IMR-90 (cell line): ENCODE data around the gene E4F1. TPM values are rescaled to one million over a fixed set of nuclear protein-coding genes. Genes with fewer than 3 reads are reported as not detected.
A peak's percentile ranks its signal among the peaks of the same experiment; 100 is the strongest.

Source experiments
- ATAC-seq: fragments of 200-7000 bp; cut with Tn5 transposase; 2 replicates; pipeline ENCODE4 v1.9.1; 2020; ENCODE audit warnings: low read depth, mild to moderate bottlenecking, moderate library complexity
- BruUV-seq: library from RNA; stranded (reverse); fragments of 400-500 nt; replicated peaks from 2 replicates; lab custom pipeline; 2021; lab: Mats Ljungman, UMichigan
- CTCF ChIA-PET: fragments of 300-600 bp; formaldehyde crosslinking; extraction: SDS; loops from one replicate; lab custom pipeline; 2021; ENCODE audit warnings: antibody characterized with exemption; lab: Yijun Ruan, JAX
- POLR2A ChIA-PET: fragments of 300-600 bp; sonication (Branson Sonifier 250); formaldehyde crosslinking; loops from one replicate; lab custom pipeline; 2022; ENCODE audit warnings: antibody characterized with exemption; ENCODE audit not compliant: unreplicated experiment; lab: Charles Lee
- DNase-seq: peaks from one replicate; pipeline ENCODE4 v3.0.0; 2013
- H2AFZ ChIP-seq: replicated peaks from 2 replicates; pipeline ENCODE3; 2013; ENCODE audit warnings: low read length, mild to moderate bottlenecking; ENCODE audit not compliant: poor library complexity
- H2AK5ac ChIP-seq: 2 replicates; pipeline ENCODE4 v1.6.1; 2013; ENCODE audit warnings: low read depth, low read length, inconsistent platforms
- H2AK9ac ChIP-seq: replicated peaks from 2 replicates; pipeline ENCODE3; 2013; ENCODE audit warnings: mild to moderate bottlenecking, low read depth, low read length, moderate library complexity; ENCODE audit not compliant: poor library complexity
- H2BK120ac ChIP-seq: 2 replicates; pipeline ENCODE4 v1.6.1; 2013; ENCODE audit warnings: low read depth, low read length, inconsistent platforms
- H2BK15ac ChIP-seq: 3 replicates; pipeline ENCODE4 v1.6.1; 2013; ENCODE audit warnings: low read depth, low read length, inconsistent platforms
- H2BK20ac ChIP-seq: 2 replicates; pipeline ENCODE4 v1.6.1; 2013; ENCODE audit warnings: low read depth, mild to moderate bottlenecking, inconsistent platforms, low read length, moderate library complexity
- H2BK5ac ChIP-seq: 2 replicates; pipeline ENCODE4 v1.6.1; 2013; ENCODE audit warnings: mild to moderate bottlenecking, low read depth, low read length, inconsistent platforms; ENCODE audit not compliant: poor library complexity, severe bottlenecking
- H3K14ac ChIP-seq: replicated peaks from 2 replicates; pipeline ENCODE4 v1.6.1; 2013; ENCODE audit warnings: low read depth, low read length, inconsistent platforms
- H3K18ac ChIP-seq: 2 replicates; pipeline ENCODE4 v1.6.1; 2013; ENCODE audit warnings: low read depth, low read length, control low read depth
- H3K23ac ChIP-seq: 2 replicates; pipeline ENCODE4 v1.6.1; 2013; ENCODE audit warnings: low read depth, low read length, inconsistent platforms
- H3K27ac ChIP-seq: 2 replicates; pipeline ENCODE4 v1.5.1; 2013; ENCODE audit warnings: mild to moderate bottlenecking, control low read depth, low read length; ENCODE audit not compliant: insufficient read depth
- H3K27me3 ChIP-seq: 2 replicates; pipeline ENCODE4 v1.6.1; 2013; ENCODE audit warnings: low read length; ENCODE audit not compliant: control insufficient read depth, insufficient read depth
- H3K36me3 ChIP-seq: 2 replicates; pipeline ENCODE4 v1.6.1; 2013; ENCODE audit warnings: low read length, mixed read lengths; ENCODE audit not compliant: control insufficient read depth, insufficient read depth
- H3K4ac ChIP-seq: 2 replicates; pipeline ENCODE4 v1.6.1; 2013; ENCODE audit warnings: low read depth, low read length, inconsistent platforms
- H3K4me1 ChIP-seq: 2 replicates; pipeline ENCODE4 v1.6.1; 2013; ENCODE audit warnings: low read length, mixed read lengths; ENCODE audit not compliant: control insufficient read depth, insufficient read depth
- H3K4me2 ChIP-seq: 2 replicates; pipeline ENCODE4 v1.6.1; 2013; ENCODE audit warnings: low read depth, mild to moderate bottlenecking, control low read depth, low read length, moderate library complexity
- H3K4me3 ChIP-seq: 2 replicates; pipeline ENCODE4 v1.5.1; 2013; ENCODE audit warnings: low read depth, mild to moderate bottlenecking, control low read depth, low read length, moderate library complexity; ENCODE audit not compliant: insufficient read depth
- H3K56ac ChIP-seq: 2 replicates; pipeline ENCODE4 v1.6.1; 2013; ENCODE audit warnings: low read length, inconsistent platforms; ENCODE audit not compliant: insufficient read depth; ENCODE audit errors: extremely low read depth
- H3K79me1 ChIP-seq, 2 experiments: 2 replicates each; pipeline ENCODE4 v1.6.1; 2013; ENCODE audit warnings: low read length in 2 of 2, inconsistent platforms in 1 of 2, low read depth in 1 of 2
- H3K9ac ChIP-seq: 2 replicates; pipeline ENCODE4 v1.6.1; 2013; ENCODE audit warnings: low read depth, low read length, control low read depth
- H3K9me1 ChIP-seq: 2 replicates; pipeline ENCODE4 v1.6.1; 2013; ENCODE audit warnings: low read length, inconsistent platforms; ENCODE audit not compliant: insufficient read depth
- H3K9me3 ChIP-seq: 2 replicates; pipeline ENCODE4 v1.6.1; 2013; ENCODE audit warnings: low read length; ENCODE audit not compliant: control insufficient read depth, insufficient read depth
- H4K20me1 ChIP-seq: 2 replicates; pipeline ENCODE4 v1.6.1; 2013; ENCODE audit warnings: low read length, inconsistent platforms; ENCODE audit not compliant: insufficient read depth
- H4K5ac ChIP-seq: 2 replicates; pipeline ENCODE4 v1.6.1; 2013; ENCODE audit warnings: mild to moderate bottlenecking, low read depth, low read length, control low read depth
- H4K8ac ChIP-seq, 2 experiments: 2 replicates each; pipeline ENCODE4 v1.6.1; 2013; ENCODE audit warnings: low read depth in 2 of 2, low read length in 2 of 2, control low read depth in 1 of 2, inconsistent platforms in 1 of 2
- H4K91ac ChIP-seq: 2 replicates; pipeline ENCODE4 v1.6.1; 2013; ENCODE audit warnings: low read depth, low read length, inconsistent platforms; ENCODE audit not compliant: insufficient read depth
- BHLHE40 ChIP-seq: fragments of 150-350 bp; IDR thresholded peaks from 2 replicates; pipeline ENCODE4 v1.6.1; 2016; ENCODE audit warnings: mild to moderate bottlenecking, low read depth, low read length
- CEBPB ChIP-seq: IDR thresholded peaks from 2 replicates; pipeline ENCODE4 v1.6.1; 2012; ENCODE audit warnings: low read depth, low read length, improper control_type of control experiment
- CHD1 ChIP-seq: IDR thresholded peaks from 2 replicates; pipeline ENCODE4 v1.6.1; 2012; ENCODE audit warnings: low read depth, low read length, improper control_type of control experiment
- FOS ChIP-seq: fragments of 150-350 bp; IDR thresholded peaks from 2 replicates; pipeline ENCODE4 v1.6.1; 2016; ENCODE audit warnings: low read depth, low read length
- MAFK ChIP-seq: IDR thresholded peaks from 2 replicates; pipeline ENCODE4 v1.6.1; 2012; ENCODE audit warnings: low read depth, low read length, improper control_type of control experiment
- MAZ ChIP-seq: IDR thresholded peaks from 2 replicates; pipeline ENCODE4 v1.6.1; 2012; ENCODE audit warnings: low read depth, mild to moderate bottlenecking, low read length, improper control_type of control experiment, moderate library complexity, borderline replicate concordance
- MXI1 ChIP-seq: IDR thresholded peaks from 2 replicates; pipeline ENCODE4 v1.6.1; 2012; ENCODE audit warnings: low read depth, mild to moderate bottlenecking, low read length, moderate library complexity, borderline replicate concordance
- NFE2L2 ChIP-seq: fragments of 150-350 bp; IDR thresholded peaks from 2 replicates; pipeline ENCODE4 v1.6.1; 2016; ENCODE audit warnings: low read depth, mild to moderate bottlenecking, low read length
- POLR2A ChIP-seq: IDR thresholded peaks from 2 replicates; pipeline ENCODE4 v1.6.1; 2012; ENCODE audit warnings: mild to moderate bottlenecking, low read depth, low read length
- RAD21 ChIP-seq: IDR thresholded peaks from 2 replicates; pipeline ENCODE4 v1.6.1; 2012; ENCODE audit warnings: low read length, improper control_type of control experiment
- RCOR1 ChIP-seq: IDR thresholded peaks from 2 replicates; pipeline ENCODE4 v1.6.1; 2012; ENCODE audit warnings: mild to moderate bottlenecking, low read length, improper control_type of control experiment; ENCODE audit not compliant: insufficient replicate concordance
- SMC3 ChIP-seq: fragments of 150-350 bp; IDR thresholded peaks from 2 replicates; pipeline ENCODE4 v1.6.1; 2016; ENCODE audit warnings: low read depth, mild to moderate bottlenecking, antibody characterized with exemption, low read length, moderate library complexity
- WGBS, 2 experiments: methylation state at CpG; one replicate each; pipeline versions ENCODE4 v1.1.5 to v1.1.7; 2013; ENCODE audit warnings: missing lambda C conversion rate in 2 of 2; ENCODE audit not compliant: insufficient read length in 1 of 2; ENCODE audit errors: extremely low coverage in 2 of 2; 5-methylcytosine and 5-hydroxymethylcytosine counted together
- dilution Hi-C: fragments of 300-500 bp; cut with HindIII; formaldehyde crosslinking; loops from one replicate; pipeline ENCODE4 v1.14.3; 2018; ENCODE audit warnings: low sequenced_read_pairs; ENCODE audit not compliant: unreplicated experiment
- in situ Hi-C: fragments of 300-500 bp; cut with MboI; formaldehyde crosslinking; loops from 3 replicates; pipeline ENCODE4 v1.14.3; 2019; ENCODE audit warnings: low sequenced_read_pairs, inconsistent platforms, mixed read lengths
- intact Hi-C: fragments of 100-400 bp; cut with micrococcal nuclease; formaldehyde crosslinking; loops from 2 replicates; pipeline ENCODE4 v1.10.0; 2022
- polyA plus RNA-seq, 3 experiments: library from polyadenylated mRNA; depleted of rRNA; stranded (reverse); fragments of >200 nt; gene quantifications; 2 replicates each; pipeline ENCODE4 v1.2.3, GENCODE V29; 2012; ENCODE audit warnings: low replicate concordance in 1 of 3
- total RNA-seq: library from RNA; depleted of rRNA; stranded (reverse); fragments of >200 nt; gene quantifications from 2 replicates; pipeline ENCODE4 v1.2.3, GENCODE V29; 2012
- TF ChIP-seq, protein P1 (sequence below): conservative IDR thresholded peaks from 2 replicates; pipeline ENCODE4 v1.5.1; 2012; ENCODE audit warnings: mild to moderate bottlenecking, low read depth, low read length, improper control_type of control experiment
- TF ChIP-seq, protein P2 (sequence below): fragments of 150-350 bp; IDR thresholded peaks from 2 replicates; pipeline ENCODE4 v1.6.1; 2016; ENCODE audit warnings: low read depth, mild to moderate bottlenecking, low read length, moderate library complexity, borderline replicate concordance

The E4F1 gene
- total and polyA plus RNA-seq, 2 of the 4 experiments (the other 2 are of a cell fraction) = 13.1 to 33.0 TPM

DNA sequence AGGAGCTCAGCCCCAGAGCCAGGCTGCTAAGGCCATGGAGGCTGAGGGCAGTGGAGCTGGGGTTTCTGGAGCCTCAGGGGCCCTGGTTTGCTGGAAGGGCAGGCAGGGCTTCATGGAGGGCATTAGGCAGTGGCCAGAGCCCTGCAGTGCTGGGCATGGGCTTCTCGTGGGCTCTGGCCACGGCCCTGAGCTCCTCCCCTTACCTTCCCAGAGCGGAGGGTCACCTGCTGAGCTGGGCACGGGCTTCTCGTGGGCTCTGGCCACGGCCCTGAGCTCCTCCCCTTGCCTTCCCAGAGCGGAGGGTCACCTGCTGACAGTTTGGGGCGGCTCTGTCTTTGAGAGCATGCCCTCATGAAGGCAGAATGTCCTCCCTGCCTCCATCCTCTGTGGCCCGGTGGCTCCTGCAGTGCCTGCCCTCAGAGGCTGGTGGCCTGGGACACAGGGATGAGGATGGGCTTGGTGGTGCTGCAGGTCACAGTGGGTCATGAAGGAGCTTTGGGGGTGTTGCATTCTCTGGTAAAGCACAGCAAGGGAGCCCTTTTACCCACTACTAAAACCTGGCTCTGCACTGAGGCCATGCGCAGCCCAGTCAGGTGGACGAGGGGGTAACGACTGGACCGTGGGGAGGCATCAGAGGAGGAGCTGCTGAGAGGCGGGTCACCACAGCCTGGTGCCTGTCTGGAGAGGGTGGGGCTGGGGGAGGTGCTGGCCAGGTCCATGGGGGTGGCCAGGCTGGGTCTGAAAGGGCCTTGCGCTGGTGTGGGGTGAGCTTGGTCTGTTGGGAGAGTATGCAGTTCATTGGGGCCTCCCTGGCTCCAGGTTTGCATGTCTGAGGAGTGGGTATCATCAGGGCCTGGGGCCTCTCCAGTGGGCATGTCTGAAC, 47.4 kb downstream of the E4F1 start:
- no TSS peak for BruUV-seq
- dilution Hi-C loops (no loop called here), in situ Hi-C loops (loop anchor here (10.0 kb wide), 1 partner anchor 154 kb away; the partner anchor contains the start of gene CCNF), intact Hi-C loops (no loop called here)
- no peak overlapping the region for H3K4me2 ChIP-seq
- H2BK5ac ChIP-seq = no peak overlapping the region
- ChIA-PET POLR2A (interaction anchor here (0.6 kb wide), 1 partner anchor 32 kb away, joined by 12 read pairs; no protein-coding TSS in a partner anchor), CTCF (interaction anchor here (1.3 kb wide), 1 partner anchor 19 kb away, joined by 3 read pairs; no protein-coding TSS in a partner anchor)
- H3K9me3 ChIP-seq = no peaks in the 10 kb centered on the region
- no peak overlapping the region for H3K9ac ChIP-seq
- H3K36me3 ChIP-seq = peaks cover 5% of the 10 kb centered on the region; the same call in 1 of the 2 replicates
- no peak overlapping the region for H2BK15ac ChIP-seq
- no peak overlapping the region for H3K56ac ChIP-seq
- no peak overlapping the region for H4K8ac ChIP-seq
- H3K4me3 ChIP-seq = no peak overlapping the region
- peaks cover 10% of the 10 kb centered on the region for H3K9me1 ChIP-seq
- WGBS, 2 experiments = 85% methylated on average over 5 of the region's 15 CpGs; no CpG with 5 or more reads in 1 of the 2 experiments
- H2BK20ac ChIP-seq = no peak overlapping the region
- no peak overlapping the region for H2AFZ ChIP-seq
- ATAC-seq (no peak), DNase-seq (no peak)
- H3K23ac ChIP-seq = no peak overlapping the region
- H3K27me3 ChIP-seq = no peaks in the 10 kb centered on the region
- H3K79me1 ChIP-seq = peaks cover 6 to 33% of the 10 kb centered on the region in 2 experiments; a peak in 3 of 4 replicates
- H4K20me1 ChIP-seq = peaks cover 37% of the 10 kb centered on the region
- no peak overlapping the region for H2AK5ac ChIP-seq
- H4K5ac ChIP-seq = no peak overlapping the region
- H3K4me1 ChIP-seq = peaks cover 8% of the 10 kb centered on the region
- no peak overlapping the region for H2BK120ac ChIP-seq
- H3K14ac ChIP-seq = no peak overlapping the region
- H3K18ac ChIP-seq = no peak overlapping the region
- peak overlapping the region; percentile 16 for H2AK9ac ChIP-seq
- no peak overlapping the region for H3K4ac ChIP-seq
- no peak overlapping the region for H4K91ac ChIP-seq
- no peak overlapping the region for H3K27ac ChIP-seq
- TF ChIP-seq, protein P1, sequence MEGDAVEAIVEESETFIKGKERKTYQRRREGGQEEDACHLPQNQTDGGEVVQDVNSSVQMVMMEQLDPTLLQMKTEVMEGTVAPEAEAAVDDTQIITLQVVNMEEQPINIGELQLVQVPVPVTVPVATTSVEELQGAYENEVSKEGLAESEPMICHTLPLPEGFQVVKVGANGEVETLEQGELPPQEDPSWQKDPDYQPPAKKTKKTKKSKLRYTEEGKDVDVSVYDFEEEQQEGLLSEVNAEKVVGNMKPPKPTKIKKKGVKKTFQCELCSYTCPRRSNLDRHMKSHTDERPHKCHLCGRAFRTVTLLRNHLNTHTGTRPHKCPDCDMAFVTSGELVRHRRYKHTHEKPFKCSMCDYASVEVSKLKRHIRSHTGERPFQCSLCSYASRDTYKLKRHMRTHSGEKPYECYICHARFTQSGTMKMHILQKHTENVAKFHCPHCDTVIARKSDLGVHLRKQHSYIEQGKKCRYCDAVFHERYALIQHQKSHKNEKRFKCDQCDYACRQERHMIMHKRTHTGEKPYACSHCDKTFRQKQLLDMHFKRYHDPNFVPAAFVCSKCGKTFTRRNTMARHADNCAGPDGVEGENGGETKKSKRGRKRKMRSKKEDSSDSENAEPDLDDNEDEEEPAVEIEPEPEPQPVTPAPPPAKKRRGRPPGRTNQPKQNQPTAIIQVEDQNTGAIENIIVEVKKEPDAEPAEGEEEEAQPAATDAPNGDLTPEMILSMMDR = no peak
- TF ChIP-seq CHD1 (no peak), SMC3 (no peak), RCOR1 (no peak), POLR2A (no peak), BHLHE40 (no peak), FOS (no peak), MAFK (no peak), CEBPB (no peak), MXI1 (no peak), RAD21 (no peak), NFE2L2 (no peak), MAZ (no peak)
- TF ChIP-seq, protein P2, sequence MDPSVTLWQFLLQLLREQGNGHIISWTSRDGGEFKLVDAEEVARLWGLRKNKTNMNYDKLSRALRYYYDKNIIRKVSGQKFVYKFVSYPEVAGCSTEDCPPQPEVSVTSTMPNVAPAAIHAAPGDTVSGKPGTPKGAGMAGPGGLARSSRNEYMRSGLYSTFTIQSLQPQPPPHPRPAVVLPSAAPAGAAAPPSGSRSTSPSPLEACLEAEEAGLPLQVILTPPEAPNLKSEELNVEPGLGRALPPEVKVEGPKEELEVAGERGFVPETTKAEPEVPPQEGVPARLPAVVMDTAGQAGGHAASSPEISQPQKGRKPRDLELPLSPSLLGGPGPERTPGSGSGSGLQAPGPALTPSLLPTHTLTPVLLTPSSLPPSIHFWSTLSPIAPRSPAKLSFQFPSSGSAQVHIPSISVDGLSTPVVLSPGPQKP = no peak
